Islet of Langerhans (tissue), 1 donor: ENCODE measurements around the gene SLC41A3.

Experiments used
- FAIRE-seq: peaks from one replicate; lab custom pipeline; 2011; peaks lifted over from hg19 to GRCh38; lab: Jason Lieb, UNC

SLC41A3 gene

DNA sequence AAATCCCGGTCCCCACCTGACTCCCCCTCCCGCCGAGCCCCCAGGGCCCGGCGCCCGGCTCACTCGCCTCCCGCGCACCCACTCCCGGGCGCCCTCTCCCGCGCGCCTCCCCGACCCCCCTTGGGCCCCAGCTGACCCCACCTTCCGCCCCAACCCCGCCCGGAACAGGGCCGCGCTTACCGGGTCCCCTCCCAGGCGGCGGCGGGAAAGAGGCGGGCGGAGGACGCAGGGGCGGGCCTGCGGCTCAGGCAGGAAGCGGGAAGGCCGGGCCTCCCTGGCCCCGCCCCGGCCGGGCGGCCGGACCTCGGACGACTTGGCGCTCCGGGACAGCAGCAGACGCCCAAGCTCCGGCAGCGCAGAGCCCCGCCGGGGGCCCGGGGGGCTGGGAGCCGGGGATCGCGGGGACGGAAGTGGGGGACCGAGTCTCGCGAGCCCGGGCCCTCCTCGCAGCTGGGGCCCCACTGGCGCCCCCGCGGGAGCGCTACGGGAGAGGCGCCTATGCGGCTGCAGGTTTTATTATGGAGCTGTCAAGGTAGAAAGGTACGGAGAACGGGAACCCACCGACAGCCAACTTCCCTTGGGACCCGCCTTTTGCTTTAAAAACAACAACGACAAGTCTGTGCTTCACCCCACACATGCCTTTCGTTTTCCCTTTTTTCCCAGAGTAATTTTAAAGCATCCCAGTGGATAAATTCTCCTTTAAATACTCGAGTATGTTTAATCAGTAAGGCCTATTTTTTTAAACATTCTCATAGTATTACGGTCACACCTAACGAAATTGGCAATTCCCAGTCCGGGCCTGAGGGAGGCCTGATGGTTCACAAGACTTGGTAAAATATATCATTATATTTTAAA lies at the start of gene SLC41A3:
TSS of gene SLC41A3 (minus strand) at position 212 of the 855 bp plus-strand sequence. CDS start 15,905 bp downstream, outside the sequence.
- FAIRE-seq, result no peak

DNA sequence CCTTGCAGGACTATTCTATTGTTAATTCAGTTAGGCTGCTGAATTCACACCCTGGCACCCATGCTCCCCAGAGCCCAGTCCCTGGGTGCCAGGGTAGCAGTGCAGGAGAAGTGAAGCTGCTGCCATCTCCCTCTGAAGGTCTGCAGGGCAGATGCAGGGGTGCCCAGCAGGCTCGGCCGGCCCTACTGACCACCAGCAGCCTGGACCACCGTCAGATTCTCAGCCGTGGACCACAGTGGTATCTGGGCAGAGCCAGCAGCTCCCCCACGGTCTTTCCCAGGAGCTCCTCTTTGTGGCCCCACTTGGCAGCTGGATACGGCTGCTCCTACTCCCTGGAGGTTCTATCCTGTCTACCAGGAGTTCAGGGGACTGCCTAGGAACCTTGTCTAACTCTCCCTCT lies 49.7 kb upstream of the SLC41A3 start:
- no peak for FAIRE-seq

DNA sequence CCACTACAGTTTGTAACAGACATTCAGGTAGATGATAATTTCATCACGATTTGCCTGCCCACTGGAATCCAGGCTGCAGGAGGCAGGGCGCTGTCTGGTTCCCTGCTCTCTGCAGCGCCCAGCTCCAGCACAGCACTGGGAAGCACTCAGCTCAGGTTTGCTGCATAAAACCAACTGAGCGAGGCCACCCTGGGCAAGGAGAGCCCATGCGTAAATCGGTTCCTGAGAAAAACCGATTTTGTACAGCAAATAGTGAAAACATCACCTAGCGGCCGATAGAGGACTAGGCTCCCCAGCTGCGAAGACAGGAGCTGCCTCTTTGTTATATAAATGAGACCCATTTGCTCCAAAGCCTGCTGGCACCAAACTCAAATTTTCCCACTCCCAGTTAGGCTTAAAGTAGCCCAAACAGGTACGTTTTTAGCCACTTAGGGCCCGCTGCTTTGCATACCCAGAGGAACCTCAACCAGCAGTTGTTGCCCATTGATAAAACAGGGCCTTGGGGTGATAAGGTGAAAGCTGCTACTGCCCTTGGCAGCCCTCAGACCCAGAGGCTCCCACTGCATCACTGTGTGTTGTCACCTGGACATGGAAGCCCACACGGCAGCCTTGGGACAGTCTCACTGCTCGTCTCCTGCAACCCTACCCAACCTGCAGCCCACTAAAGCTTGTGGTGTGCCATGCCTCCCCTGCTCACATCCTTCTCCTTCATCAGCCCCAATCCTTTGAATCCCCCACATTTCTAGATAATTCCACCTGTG lies 49.0 kb upstream of the SLC41A3 start:
- FAIRE-seq, result no peak

DNA sequence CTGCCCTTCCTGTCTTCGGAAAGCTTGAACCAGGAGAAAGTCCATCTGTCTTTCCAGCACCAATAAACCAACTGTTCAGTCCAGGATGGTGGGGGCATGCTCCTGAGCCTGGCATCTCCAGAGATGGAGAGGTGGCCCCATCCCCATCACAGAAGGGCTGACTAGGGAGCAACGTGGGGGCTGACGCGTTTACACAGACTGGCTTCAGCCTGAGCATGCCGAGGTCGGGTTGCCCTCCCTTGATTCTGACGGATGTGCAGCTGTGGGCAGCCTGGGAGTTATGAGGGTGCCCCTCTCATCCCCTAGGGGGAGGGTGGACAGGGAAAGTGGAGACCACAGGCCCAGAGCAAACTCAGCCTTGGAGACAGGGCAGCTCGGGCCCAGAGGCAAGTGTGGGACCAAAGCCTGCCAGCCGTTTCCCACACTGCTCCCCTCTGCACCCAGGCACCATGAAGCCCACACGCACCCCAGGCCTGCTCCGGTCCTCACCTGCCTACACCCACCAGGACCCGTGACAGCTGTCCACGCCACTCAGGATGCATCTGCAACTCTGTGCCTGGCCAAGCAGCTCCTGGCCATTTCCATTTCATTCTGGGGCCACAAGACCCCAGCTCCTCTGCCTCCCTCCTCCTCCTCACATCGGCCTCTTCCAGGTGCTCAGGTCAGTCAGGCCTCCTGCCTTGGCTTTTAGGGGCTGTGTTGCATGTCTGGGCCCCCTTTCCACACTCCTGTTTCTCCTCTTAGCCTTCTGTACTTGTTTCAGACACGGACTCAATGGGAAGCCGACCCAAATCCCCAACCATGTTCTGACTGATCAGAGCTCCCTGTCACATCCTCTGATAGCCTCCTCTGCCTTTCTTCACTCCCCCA lies 48.2 kb upstream of the SLC41A3 start:
- no peak for FAIRE-seq

DNA sequence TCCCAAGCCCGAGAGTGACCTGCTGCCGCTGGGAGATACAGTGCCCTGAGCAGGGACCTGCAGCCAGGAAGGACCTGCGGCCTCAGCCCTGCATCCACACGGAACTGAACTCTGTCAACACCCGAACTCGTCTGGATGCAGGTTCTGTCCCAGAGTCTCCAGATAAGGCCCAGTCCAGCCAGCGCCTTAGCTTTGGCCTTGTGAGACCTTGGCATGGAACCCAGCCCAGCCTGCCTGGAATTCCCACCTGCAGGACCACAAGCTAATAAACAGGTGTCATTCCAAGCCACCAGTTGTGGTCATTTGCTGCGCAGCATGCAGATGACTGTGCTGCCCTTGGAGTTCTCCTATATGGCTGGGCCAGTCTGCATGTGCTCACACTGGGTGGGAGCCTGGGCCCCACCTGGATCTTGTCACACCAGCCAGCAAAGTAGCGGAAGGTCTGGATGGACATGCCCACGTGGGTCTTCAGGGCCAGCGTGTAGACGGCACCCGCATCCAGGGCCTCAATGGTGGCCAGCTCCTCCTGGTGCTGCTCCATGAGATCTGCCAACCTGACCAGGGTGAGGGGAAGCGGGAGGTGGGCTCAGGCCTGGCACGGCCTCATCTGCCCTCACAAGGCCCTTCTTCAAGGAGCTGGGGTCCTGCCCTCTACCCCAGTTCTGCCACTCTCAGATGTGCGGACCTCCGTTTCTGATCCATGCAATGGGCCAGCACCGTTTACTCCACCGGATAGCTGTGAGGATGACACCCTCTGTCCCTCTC lies 47.2 kb upstream of the SLC41A3 start:
- FAIRE-seq, result no peak

DNA sequence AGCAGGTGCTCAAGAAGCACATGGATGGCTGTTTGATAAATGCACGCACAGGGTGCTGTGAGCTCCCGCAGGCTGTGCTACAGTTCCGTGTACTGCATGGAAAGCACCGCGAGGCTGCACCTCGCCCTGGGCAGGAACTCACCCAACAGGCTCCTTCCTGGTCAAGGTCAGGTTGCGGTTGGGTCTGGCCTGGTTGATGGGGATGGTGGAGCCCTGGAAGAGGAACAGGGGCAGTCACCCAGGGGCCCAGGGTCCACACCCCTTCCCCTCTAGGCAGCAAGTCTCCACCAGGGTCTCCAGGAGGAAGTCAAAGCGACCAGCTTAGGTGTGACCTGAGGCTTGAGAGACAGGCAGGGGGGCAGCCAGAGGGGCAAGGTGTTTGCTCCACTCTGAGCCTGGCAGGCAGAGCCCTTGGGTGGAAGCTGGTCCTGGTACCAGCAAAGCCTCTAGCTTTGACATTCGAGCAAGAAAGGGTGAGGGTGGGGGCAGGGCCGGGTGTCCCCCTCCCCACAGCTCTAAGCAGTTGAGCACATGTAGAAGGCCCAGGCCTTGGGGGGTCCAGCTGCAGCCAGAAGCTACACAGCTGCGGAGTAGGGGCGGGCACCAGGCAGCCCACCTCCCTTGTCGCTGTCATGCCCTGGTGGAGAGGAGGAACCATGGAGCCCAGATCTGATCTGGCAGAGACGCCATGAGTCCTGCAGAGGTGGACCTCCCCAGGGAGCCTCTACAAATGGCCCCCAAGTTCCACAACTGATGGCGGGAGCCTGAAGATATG lies 46.3 kb upstream of the SLC41A3 start:
- no peak for FAIRE-seq

DNA sequence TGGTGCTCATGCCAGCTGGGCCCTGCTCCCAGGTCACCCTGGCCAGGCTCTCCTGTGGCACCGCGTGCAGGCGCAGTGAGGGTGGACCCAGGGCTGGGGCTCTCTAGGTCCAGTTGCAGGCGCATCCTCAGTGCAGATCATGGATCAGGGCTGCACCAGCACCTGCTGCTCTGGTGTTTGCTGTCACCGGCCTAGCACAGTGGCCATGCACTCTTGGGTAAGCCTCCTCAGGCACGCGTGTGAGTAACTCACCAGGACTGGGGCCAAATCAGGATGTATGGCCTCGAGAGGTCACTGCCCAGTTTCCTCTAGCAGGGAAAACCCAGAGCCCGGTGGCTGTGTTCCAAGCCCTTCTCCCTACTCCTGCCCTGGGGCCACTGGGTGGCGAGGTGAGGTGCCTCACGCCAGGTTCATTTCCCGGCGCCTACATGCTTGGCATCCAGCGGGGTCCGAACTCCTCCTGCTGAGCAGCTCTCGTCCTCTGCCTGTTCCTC lies 45.5 kb upstream of the SLC41A3 start:
- FAIRE-seq, result no peak

DNA sequence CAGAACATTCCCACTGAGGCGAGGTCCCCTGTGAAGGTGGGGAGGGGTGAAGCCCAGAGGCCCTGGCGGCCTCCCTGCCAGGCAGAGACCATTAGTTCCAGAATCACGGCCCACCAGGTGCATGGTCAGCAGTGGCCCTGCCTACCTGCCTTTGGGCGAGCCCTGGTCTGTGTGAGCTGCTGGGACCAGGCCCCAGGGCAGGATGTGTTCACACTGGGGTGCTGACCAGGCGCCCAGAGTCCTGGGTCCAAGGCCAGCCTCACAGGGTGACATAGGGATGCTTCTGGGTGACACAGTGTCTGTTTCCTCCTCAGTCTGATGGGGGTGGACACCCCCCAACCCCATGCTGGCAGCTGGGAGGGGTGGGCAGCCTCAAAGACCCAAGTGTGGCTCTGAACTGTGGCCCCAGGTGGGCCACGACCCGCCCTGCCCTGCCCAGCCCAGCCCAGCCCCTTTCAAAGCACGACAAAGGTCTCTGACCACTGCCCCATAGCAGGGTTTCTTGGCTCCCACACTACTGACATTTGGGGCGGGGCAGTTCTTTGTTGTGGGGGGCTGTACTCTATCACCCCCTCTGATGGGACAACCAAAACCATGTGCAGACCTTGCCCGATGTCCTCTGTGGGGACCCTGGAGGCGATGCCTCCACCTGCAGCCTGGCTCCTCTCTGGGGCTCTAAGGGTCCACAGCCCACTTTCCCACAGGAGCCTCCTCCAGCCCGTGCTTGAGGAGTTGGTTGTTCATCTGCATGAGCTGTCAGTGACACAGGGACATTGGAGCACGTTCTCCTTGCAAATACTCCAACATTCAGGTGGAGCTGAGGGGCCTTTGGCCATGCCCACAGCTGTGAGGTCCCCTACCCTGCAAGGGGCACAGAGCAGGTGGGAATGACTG lies 44.8 kb upstream of the SLC41A3 start:
- FAIRE-seq, result no peak

DNA sequence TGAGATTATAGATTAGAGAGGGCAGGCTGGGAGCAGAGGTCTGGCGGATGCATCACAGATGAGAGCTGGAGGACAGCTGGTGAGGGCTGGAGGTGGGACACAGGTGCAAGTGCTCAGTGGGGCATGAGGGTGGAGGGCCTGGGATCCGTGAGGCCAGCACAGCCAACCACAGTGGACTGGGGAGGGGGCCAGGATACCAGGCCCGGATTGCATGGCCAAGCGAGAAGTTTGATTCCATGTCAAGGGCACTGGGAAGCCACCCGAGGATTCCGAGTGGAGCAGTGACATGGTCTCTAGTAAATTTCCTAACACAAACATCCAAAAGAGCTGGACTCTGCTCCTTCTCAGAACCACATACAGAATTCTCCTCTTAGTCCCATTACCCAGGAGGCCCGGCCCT lies 44.0 kb upstream of the SLC41A3 start:
- no peak for FAIRE-seq

DNA sequence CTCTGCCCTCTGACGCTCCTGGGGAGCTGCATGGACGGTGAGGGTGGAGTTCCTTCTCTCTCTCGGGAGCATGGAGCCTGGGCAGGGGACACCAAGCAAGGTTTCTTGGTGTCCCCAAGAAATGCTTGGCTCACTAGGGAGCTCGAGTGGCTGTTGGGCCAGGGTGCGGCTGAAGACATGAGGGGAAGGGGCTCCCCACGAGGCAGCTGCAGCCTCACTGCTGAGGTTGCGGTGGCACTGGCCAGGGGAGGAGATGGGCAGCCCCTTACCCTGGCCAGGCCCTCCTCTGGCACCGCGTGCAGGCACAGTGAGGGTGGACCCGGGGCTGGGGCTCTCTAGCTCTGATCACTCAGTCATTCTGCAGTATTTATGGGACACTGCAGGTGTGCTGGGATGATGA lies 43.5 kb upstream of the SLC41A3 start:
- no peak for FAIRE-seq

DNA sequence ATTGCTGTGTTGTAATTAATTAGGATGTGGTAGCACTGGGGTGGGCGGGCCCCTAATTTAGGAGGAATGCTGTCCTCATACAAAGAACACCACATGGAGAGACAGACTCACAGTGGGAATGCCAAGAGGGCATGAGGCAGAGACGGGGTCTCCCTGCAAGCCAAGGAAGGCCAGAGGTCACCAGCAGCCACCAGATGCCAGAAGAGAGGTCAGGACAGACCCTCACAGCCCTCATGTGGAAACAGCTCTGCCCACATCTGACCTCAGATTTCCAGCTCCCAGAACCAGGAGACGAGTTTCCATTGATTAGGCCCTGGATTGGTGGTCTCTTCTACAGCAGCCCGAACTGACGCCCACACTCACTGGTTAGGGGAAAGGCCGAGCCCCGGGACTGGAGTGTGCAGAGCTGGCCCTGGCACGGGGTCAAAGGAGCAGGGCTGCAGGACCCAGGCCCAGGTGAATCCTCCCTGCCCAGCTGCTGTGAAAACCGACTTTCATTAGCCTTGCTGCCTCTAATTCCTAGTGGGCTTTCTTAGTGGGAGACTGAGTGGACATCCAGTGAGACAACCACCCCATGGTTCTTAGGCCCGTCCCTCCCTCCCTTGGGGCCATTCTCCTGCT lies 43.0 kb upstream of the SLC41A3 start:
- no peak for FAIRE-seq

DNA sequence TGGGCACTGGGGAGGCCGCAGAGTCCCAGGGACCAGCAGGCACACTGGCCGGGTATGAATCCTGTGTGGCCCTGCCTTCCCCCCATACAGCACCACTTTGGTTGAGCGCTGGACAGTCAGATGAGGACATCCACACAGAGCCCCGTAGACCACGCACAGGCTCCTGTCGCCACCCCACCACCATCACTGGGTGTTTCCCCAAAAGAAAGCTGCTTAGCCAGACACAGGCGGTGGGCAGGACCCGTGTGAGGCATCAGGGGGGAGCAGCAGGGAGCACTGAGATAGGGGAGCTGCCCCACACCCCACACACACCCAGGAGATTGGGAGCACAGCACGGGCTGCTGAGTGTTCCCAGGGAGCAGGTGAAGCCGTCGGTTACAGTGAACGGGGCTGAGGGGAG lies 42.4 kb upstream of the SLC41A3 start:
- no peak for FAIRE-seq

DNA sequence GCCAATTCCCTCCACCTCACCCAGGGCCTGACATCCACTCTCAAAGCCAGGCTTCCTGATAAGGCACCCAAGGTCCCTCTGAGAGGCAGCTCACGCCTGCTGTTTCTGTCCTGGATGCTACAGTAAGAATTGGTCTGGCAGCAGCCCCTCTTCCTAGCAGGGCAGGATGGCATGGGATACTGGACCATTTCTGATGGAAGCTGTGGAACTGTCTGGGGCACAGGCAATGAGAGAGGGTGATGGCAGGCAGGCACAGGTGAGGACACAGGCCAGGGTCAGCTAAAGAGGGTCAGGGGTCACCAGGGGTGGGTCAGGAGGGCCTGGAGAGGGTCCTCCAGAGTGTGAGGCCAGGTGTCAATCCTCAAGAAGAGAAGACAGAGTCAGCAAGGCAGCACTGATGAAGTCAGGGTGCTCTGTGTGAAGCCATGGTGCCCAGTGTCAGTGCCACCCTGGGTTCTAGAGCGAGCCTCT lies 41.9 kb upstream of the SLC41A3 start:
- FAIRE-seq, result no peak

DNA sequence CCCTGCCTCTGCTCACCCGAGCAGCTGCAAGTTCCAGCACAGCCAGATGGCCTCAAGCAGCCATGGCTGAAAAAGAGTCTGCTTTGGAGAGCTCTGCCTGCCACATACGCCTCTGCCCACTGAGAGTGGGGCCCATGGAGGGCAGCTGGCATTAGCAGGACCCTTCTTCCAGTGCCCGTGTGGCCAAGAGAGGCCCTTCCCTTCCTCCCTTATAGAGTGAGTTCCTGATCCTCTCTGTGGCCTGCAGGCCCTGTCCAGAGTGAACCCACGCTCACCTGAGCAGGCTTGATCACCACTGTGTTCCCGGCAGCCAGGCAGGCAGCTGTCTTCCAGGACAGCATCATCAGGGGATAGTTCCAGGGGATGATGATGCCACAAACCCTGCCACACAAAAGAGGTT lies 41.4 kb upstream of the SLC41A3 start:
- no peak for FAIRE-seq

DNA sequence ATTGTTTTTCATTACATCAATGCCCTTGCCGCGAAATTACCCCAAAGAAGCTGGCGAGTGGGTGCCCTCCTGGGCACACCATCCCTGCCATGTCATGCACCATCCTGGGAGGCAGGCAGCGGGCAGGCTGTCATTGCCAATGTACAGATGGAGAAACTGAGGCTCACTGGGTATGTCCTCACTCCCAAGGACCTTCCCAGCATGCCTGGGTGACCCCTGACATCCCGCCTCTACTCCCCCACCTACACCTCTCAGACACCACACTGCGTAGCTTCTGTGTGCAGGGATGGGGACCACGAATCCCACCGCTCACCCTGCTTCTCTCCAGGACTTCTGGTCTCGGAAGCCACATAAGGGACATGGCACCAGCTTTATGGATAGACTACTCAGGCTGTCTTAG lies 41.0 kb upstream of the SLC41A3 start:
- FAIRE-seq, result no peak

DNA sequence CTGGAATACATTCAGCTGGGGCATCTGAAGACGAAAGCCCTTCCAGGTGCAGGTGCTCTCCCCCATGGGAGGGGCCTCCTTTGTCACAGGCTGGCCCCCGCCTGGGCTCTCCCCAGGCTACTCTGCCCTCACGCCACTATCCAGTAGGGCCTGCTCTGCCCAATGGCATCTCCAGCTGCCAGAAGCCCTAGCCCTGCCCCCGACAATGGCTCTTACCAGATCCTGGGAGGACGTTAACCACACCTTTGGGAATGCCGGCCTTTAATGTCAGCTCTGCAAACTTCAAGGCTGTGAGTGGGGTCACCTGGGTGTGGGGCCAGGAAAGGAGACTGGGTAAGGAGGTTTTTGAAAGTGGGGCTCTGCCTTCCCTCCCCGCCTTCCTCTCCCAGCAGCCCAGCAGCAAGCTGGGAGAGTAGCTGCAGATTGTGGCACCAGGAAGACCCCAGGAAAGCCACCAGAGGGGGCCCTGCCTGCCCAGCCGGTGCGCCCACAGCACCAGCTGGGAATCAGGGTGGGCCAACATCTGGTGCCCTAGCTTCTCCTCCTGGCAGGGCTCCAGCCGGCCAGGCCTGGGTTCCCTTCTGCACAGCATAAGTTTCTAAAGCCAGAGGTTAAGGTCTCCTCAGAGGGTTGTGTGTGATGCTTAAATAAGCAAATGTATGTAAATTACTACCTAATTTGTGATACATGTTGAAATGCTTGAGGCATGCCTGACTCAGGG lies 40.4 kb upstream of the SLC41A3 start:
- FAIRE-seq, result no peak

DNA sequence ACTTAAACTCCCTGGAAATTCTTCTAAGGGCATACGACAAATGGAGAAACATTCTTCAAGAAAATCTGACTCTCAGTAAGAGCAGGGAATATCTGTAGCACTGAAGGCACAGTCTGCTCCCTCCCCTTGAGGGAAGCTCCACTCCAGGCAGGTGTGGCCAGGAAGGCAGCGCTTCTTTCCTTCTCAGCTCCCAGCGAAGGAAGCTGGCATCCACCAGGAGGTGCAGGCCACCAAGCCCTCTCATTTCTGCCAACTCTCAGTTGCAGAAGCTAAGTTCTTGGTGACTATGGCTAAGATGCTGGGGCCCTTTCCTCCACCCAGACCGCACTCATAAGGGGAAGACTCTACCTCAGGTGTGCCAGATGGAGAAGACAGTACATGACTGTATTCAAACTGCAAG lies 37.7 kb upstream of the SLC41A3 start:
- no peak for FAIRE-seq

DNA sequence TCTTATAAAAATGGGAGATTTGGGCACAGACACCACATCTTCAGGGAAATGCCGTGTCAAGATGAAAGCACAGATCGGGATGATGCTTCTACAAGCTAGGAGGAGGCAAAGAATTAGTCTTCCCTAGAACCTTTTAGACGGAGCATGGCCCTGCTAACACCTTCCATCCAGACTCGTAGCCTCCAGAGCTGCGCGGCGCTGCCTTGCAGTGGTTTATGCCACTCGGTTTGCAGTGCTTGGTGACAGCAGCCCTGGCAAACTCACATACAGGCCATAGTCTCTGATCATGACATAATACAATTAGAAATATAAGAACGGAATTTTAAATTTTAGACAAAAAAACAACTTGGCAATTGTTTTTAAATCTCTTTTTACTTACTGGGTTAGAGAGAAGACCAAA lies 37.1 kb upstream of the SLC41A3 start:
- FAIRE-seq, result no peak

DNA sequence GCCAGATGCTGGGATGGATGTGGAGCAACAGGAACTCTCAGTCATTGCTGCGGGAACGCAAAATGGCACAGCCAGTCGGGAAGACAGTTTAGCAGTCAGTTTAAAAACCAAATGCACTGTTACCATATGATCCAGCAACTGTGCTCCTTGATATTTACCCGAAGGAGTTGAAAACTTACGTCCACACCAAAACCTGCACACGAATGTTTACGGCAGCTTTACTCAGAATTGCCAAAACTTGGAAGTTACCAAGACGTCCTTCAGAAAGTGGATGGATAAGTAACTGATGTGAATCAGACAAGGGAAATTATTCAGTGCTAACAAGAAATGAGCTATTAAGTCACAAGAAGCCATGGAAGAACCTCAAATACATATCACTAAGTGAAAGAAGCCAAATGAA lies 36.1 kb upstream of the SLC41A3 start:
- no peak for FAIRE-seq
